HepG2 (cell line): ENCODE data around the gene BUD23. TPM values are rescaled to one million over a fixed set of nuclear protein-coding genes. Genes with fewer than 3 reads are reported as not detected.

Experiments used
- AGO2 ChIP-seq: fragments of 200-400 bp; formaldehyde crosslinking; optimal IDR thresholded peaks from 2 replicates; pipeline ENCODE3; 2017; ENCODE audit warnings: mild to moderate bottlenecking, low read depth, low read length, moderate library complexity
- CHD2 ChIP-seq: IDR thresholded peaks from 2 replicates; pipeline ENCODE4 v1.6.1; 2011; ENCODE audit warnings: low read depth, low read length, improper control_type of control experiment
- FOXK1 ChIP-seq: sonication (generic); formaldehyde crosslinking; IDR thresholded peaks from 2 replicates; pipeline ENCODE4 v1.4.0; 2020; ENCODE audit warnings: low read depth, missing genetic modification reagents, borderline replicate concordance
- NCOA2 ChIP-seq: sonication (generic); formaldehyde crosslinking; IDR thresholded peaks from 2 replicates; pipeline ENCODE4 v1.8.0; 2022; ENCODE audit warnings: inconsistent platforms
- ONECUT2 ChIP-seq: sonication (generic); formaldehyde crosslinking; IDR thresholded peaks from 2 replicates; pipeline ENCODE4 v1.4.0; 2020; ENCODE audit warnings: missing genetic modification reagents
- RBAK ChIP-seq: sonication (generic); formaldehyde crosslinking; IDR thresholded peaks from 2 replicates; pipeline ENCODE4 v1.5.1; 2020; ENCODE audit warnings: mild to moderate bottlenecking, missing genetic modification reagents
- RFX5 ChIP-seq: IDR thresholded peaks from 2 replicates; pipeline ENCODE4 v1.6.1; 2011; ENCODE audit warnings: low read depth, low read length, improper control_type of control experiment
- SSRP1 ChIP-seq: IDR thresholded peaks from 2 replicates; pipeline ENCODE4 v1.6.1; 2016; ENCODE audit warnings: control low read depth
- THRA ChIP-seq: sonication (generic); formaldehyde crosslinking; IDR thresholded peaks from 2 replicates; pipeline ENCODE4 v1.4.0; 2020; ENCODE audit warnings: missing genetic modification reagents, borderline replicate concordance
- ZBTB37 ChIP-seq: sonication (generic); formaldehyde crosslinking; IDR thresholded peaks from 2 replicates; pipeline ENCODE4 v1.4.0; 2020; ENCODE audit warnings: mild to moderate bottlenecking, missing genetic modification reagents
- ZIK1 ChIP-seq: sonication (generic); formaldehyde crosslinking; IDR thresholded peaks from 2 replicates; pipeline ENCODE4 v1.5.0; 2020; ENCODE audit warnings: mild to moderate bottlenecking, low read depth, missing genetic modification reagents, borderline replicate concordance
- ZNF501 ChIP-seq: sonication (generic); formaldehyde crosslinking; IDR thresholded peaks from 2 replicates; pipeline ENCODE4 v1.5.1; 2020; ENCODE audit warnings: mild to moderate bottlenecking, moderate library complexity, missing genetic modification reagents
- ZNF543 ChIP-seq: sonication (generic); formaldehyde crosslinking; IDR thresholded peaks from 2 replicates; pipeline ENCODE4 v1.4.0; 2020; ENCODE audit warnings: mild to moderate bottlenecking, missing genetic modification reagents
- ZNF547 ChIP-seq: sonication (generic); formaldehyde crosslinking; IDR thresholded peaks from 2 replicates; pipeline ENCODE4 v1.5.1; 2020; ENCODE audit warnings: mild to moderate bottlenecking, missing genetic modification reagents
- ZNF674 ChIP-seq: sonication (generic); formaldehyde crosslinking; IDR thresholded peaks from 2 replicates; pipeline ENCODE4 v1.5.0; 2020; ENCODE audit warnings: low read depth, mild to moderate bottlenecking, missing genetic modification reagents
- ZNF83 ChIP-seq: sonication (generic); formaldehyde crosslinking; IDR thresholded peaks from 2 replicates; pipeline ENCODE4 v1.4.0; 2020; ENCODE audit warnings: missing genetic modification reagents, mild to moderate bottlenecking, borderline replicate concordance
- ZNF883 ChIP-seq: sonication (generic); formaldehyde crosslinking; IDR thresholded peaks from 2 replicates; pipeline ENCODE4 v1.5.1; 2020; ENCODE audit warnings: mild to moderate bottlenecking, missing genetic modification reagents; ENCODE audit errors: not compliant biosample characterization
- polyA plus RNA-seq, 8 experiments: library from polyadenylated mRNA; depleted of rRNA in 3 of 8; stranded (reverse) in 7 of 8; unstranded in 1 of 8; fragments of >200 nt; fragmentation: Illumina TruSeq in 4 of 8; extraction: Trizol in 4 of 8; gene quantifications; 2 replicates each; pipeline versions ENCODE4 v1.2.1 to v1.2.3, GENCODE V29; 2011 to 2016; ENCODE audit warnings: low read depth in 4 of 8, missing spikeins in 1 of 8, mixed read lengths in 1 of 8; ENCODE audit not compliant: insufficient read depth in 1 of 8
- total RNA-seq, 5 experiments: library from RNA; depleted of rRNA; stranded (reverse); fragments of >200 nt; fragmentation: Illumina TruSeq; extraction: Trizol; gene quantifications; 2 replicates each; pipeline ENCODE4 v1.2.3, GENCODE V29; 2016; ENCODE audit warnings: low read depth in 1 of 5
- TF ChIP-seq, protein P1 (sequence below): sonication (generic); IDR thresholded peaks from 2 replicates; pipeline ENCODE4 v1.6.1; 2016; ENCODE audit warnings: low read depth, borderline replicate concordance
- TF ChIP-seq, protein P2 (sequence below): sonication (generic); formaldehyde crosslinking; IDR thresholded peaks from 2 replicates; pipeline ENCODE4 v1.8.0; 2023; ENCODE audit warnings: mild to moderate bottlenecking, missing genetic modification reagents
- TF ChIP-seq, protein P3 (sequence below): fragments of 450-650 bp; IDR thresholded peaks from 2 replicates; pipeline ENCODE4 v1.6.1; 2017
- TF ChIP-seq, protein P4 (sequence below), 2 experiments: fragments of 450-650 bp in 1 of 2; sonication (generic) in 1 of 2; formaldehyde crosslinking; IDR thresholded peaks; 2 replicates each; pipeline versions ENCODE4 v1.5.0 to v1.8.0; 2020 to 2022; ENCODE audit warnings: mild to moderate bottlenecking in 1 of 2, missing genetic modification reagents in 1 of 2

BUD23 gene
- total and polyA plus RNA-seq, 2 of the 13 experiments (the other 11 are each of a cell fraction or from before 2014, with no cell fraction given) = 47.5 to 54.5 TPM

GRCh38 chr7:73683056-73683787, at the start of gene BUD23, which contains the start of gene DNAJC30 (continued):
- TF ChIP-seq CHD2 = peak; percentile 64; the same call in 1 of the 2 replicates
- TF ChIP-seq SSRP1 (CRISPR knock-in tag) = peak; percentile 63; the same call in 1 of the 2 replicates
- 0 out of 2 replicates have a peak, but pooled peaks have one; percentile 55 for TF ChIP-seq FOXK1
- TF ChIP-seq ONECUT2 (CRISPR knock-in tag) = no peak
- TF ChIP-seq, protein P1, sequence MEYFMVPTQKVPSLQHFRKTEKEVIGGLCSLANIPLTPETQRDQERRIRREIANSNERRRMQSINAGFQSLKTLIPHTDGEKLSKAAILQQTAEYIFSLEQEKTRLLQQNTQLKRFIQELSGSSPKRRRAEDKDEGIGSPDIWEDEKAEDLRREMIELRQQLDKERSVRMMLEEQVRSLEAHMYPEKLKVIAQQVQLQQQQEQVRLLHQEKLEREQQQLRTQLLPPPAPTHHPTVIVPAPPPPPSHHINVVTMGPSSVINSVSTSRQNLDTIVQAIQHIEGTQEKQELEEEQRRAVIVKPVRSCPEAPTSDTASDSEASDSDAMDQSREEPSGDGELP = peak; percentile 46; the same call in 1 of the 2 replicates
- TF ChIP-seq, protein P2, sequence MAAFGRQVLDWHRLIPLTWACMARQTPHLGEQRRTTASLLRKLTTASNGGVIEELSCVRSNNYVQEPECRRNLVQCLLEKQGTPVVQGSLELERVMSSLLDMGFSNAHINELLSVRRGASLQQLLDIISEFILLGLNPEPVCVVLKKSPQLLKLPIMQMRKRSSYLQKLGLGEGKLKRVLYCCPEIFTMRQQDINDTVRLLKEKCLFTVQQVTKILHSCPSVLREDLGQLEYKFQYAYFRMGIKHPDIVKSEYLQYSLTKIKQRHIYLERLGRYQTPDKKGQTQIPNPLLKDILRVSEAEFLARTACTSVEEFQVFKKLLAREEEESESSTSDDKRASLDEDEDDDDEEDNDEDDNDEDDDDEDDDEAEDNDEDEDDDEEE (CRISPR knock-in tag) = 0 out of 2 replicates have a peak, but pooled peaks have one; percentile 47
- 0 out of 2 replicates have a peak, but pooled peaks have one; percentile 19 for TF ChIP-seq ZIK1 (CRISPR knock-in tag)
- peak; percentile 91; the same call in 1 of the 2 replicates for TF ChIP-seq ZNF674
- no peak for TF ChIP-seq ZBTB37
- TF ChIP-seq RFX5 = no peak; the same call in 1 of the 2 replicates
- peak; percentile 53; the same call in 1 of the 2 replicates for TF ChIP-seq ZNF501 (CRISPR knock-in tag)
- TF ChIP-seq NCOA2 (CRISPR knock-in tag) = peak; percentile 39; the same call in 1 of the 2 replicates
- peak; percentile 41; the same call in 1 of the 2 replicates for TF ChIP-seq ZNF543 (CRISPR knock-in tag)
- TF ChIP-seq, protein P3, sequence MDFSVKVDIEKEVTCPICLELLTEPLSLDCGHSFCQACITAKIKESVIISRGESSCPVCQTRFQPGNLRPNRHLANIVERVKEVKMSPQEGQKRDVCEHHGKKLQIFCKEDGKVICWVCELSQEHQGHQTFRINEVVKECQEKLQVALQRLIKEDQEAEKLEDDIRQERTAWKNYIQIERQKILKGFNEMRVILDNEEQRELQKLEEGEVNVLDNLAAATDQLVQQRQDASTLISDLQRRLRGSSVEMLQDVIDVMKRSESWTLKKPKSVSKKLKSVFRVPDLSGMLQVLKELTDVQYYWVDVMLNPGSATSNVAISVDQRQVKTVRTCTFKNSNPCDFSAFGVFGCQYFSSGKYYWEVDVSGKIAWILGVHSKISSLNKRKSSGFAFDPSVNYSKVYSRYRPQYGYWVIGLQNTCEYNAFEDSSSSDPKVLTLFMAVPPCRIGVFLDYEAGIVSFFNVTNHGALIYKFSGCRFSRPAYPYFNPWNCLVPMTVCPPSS = no peak
- no peak for TF ChIP-seq RBAK
- no peak; the same call in 1 of the 2 replicates for TF ChIP-seq ZNF547 (CRISPR knock-in tag)
- TF ChIP-seq AGO2 = peak; percentile 38
- peak; percentile 56 for TF ChIP-seq ZNF883 (CRISPR knock-in tag)
- TF ChIP-seq, protein P4, sequence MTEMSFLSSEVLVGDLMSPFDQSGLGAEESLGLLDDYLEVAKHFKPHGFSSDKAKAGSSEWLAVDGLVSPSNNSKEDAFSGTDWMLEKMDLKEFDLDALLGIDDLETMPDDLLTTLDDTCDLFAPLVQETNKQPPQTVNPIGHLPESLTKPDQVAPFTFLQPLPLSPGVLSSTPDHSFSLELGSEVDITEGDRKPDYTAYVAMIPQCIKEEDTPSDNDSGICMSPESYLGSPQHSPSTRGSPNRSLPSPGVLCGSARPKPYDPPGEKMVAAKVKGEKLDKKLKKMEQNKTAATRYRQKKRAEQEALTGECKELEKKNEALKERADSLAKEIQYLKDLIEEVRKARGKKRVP (CRISPR knock-in tag; IDR thresholded peaks at IDR 0.05) = peak in 1 of 2 experiments; percentile 45; a peak in 1 of 4 replicates
- 0 out of 2 replicates have a peak, but pooled peaks have one; percentile 30 for TF ChIP-seq ZNF83 (CRISPR knock-in tag)
- peak; percentile 23; the same call in 1 of the 2 replicates for TF ChIP-seq THRA (CRISPR knock-in tag)
